ENCODE results near the gene ZNF618.

DNA sequence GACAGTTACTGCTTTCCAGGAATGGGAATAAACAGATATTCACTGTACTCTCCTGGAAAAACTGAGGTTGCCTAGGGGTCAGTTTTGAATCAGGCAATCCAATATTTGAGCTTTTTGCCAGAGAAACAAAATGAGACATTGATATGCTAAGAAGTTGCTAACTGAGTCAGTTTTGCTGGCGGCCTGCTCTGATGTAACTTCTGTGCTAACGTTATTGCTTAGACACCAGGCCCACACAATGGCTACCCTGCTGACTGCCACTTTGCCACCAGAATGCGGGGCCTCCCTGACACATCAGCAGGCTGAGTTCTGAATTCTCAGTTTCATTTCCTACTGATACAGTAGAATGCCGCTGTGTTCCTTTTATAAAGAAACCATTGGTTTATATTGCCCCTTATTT lies 18.2 kb upstream of the ZNF618 start:
- TF ChIP-seq, protein P1, sequence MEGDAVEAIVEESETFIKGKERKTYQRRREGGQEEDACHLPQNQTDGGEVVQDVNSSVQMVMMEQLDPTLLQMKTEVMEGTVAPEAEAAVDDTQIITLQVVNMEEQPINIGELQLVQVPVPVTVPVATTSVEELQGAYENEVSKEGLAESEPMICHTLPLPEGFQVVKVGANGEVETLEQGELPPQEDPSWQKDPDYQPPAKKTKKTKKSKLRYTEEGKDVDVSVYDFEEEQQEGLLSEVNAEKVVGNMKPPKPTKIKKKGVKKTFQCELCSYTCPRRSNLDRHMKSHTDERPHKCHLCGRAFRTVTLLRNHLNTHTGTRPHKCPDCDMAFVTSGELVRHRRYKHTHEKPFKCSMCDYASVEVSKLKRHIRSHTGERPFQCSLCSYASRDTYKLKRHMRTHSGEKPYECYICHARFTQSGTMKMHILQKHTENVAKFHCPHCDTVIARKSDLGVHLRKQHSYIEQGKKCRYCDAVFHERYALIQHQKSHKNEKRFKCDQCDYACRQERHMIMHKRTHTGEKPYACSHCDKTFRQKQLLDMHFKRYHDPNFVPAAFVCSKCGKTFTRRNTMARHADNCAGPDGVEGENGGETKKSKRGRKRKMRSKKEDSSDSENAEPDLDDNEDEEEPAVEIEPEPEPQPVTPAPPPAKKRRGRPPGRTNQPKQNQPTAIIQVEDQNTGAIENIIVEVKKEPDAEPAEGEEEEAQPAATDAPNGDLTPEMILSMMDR (conservative IDR thresholded peaks at IDR 0.05; ENCODE audit: low read length) = no peak
- no peak for TF ChIP-seq EZH2phosphoT487 (IDR thresholded peaks at IDR 0.05; ENCODE audit: borderline replicate concordance, low read depth, low read length)
